ENCODE measurements around the gene TMEM207. TPM values are rescaled to one million over a fixed set of nuclear protein-coding genes. Genes with fewer than 3 reads are reported as not detected.
A peak's percentile ranks its signal among the peaks of the same experiment; 100 is the strongest.

TMEM207 gene
- total and polyA plus RNA-seq, 4 donors, result not detected

- intact Hi-C loops (cut with DNase I), result no loop called here
- ATAC-seq (ENCODE audit: low FRiP score), result no peak
- H3K27ac ChIP-seq (ENCODE audit: low read depth in 1 of 2, low read length in 2 of 2), result no peak overlapping the region
These were observed 14.1 kb downstream of the TMEM207 start for GRCh38 chr3:190435618-190436017.

GRCh38 chr3:190433626-190434025 lies 16.1 kb downstream of the TMEM207 start:
- ATAC-seq (ENCODE audit: low FRiP score), result no peak
- intact Hi-C loops (cut with DNase I), result no loop called here

More at GRCh38 chr3:190435618-190436017, 14.1 kb downstream of the TMEM207 start:
- WGBS, 2 donors, result 44 to 55% methylated on average over 3 of the region's 3 CpGs
- no peak for DNase-seq
- H3K4me3 ChIP-seq (ENCODE audit: low read length in 2 of 2), result no peak overlapping the region
- no peaks in the 10 kb centered on the region for H3K4me1 ChIP-seq (ENCODE audit: control insufficient read depth in 1 of 2, insufficient read depth in 2 of 2, low read length in 2 of 2)
- H3K9me3 ChIP-seq (ENCODE audit: control insufficient read depth, low read length), result peaks cover 2% of the 10 kb centered on the region
- H3K27me3 ChIP-seq (ENCODE audit: control insufficient read depth in 1 of 2, insufficient read depth in 2 of 2, low read length in 1 of 2), result no peaks in the 10 kb centered on the region
- no peaks in the 10 kb centered on the region for H3K36me3 ChIP-seq (ENCODE audit: control insufficient read depth in 1 of 2, insufficient read depth in 2 of 2, low read length in 1 of 2)

GRCh38 chr3:190432216-190432615 lies 17.5 kb downstream of the TMEM207 start:
- no peaks in the 10 kb centered on the region for H3K36me3 ChIP-seq (ENCODE audit: control insufficient read depth in 1 of 2, insufficient read depth in 2 of 2, low read length in 1 of 2)
- H3K4me1 ChIP-seq (ENCODE audit: control insufficient read depth in 1 of 2, insufficient read depth in 2 of 2, low read length in 2 of 2), result no peaks in the 10 kb centered on the region
- H3K27me3 ChIP-seq (ENCODE audit: control insufficient read depth in 1 of 2, insufficient read depth in 2 of 2, low read length in 1 of 2), result no peaks in the 10 kb centered on the region
- no peak for ATAC-seq (ENCODE audit: low FRiP score)
- DNase-seq, result no peak
- no peak overlapping the region for H3K4me3 ChIP-seq (ENCODE audit: low read length in 2 of 2)
- H3K9me3 ChIP-seq (ENCODE audit: control insufficient read depth, low read length), result peaks cover 2% of the 10 kb centered on the region
- no peak overlapping the region for H3K27ac ChIP-seq (ENCODE audit: low read depth in 1 of 2, low read length in 2 of 2)
- intact Hi-C loops (cut with DNase I), result no loop called here

More at GRCh38 chr3:190433626-190434025, 16.1 kb downstream of the TMEM207 start:
- no peak overlapping the region for H3K4me3 ChIP-seq (ENCODE audit: low read length in 2 of 2)
- no peaks in the 10 kb centered on the region for H3K36me3 ChIP-seq (ENCODE audit: control insufficient read depth in 1 of 2, insufficient read depth in 2 of 2, low read length in 1 of 2)
- DNase-seq, result no peak
- 78 to 79% methylated on average over 4 of the region's 4 CpGs for WGBS, 2 donors
- H3K27me3 ChIP-seq (ENCODE audit: control insufficient read depth in 1 of 2, insufficient read depth in 2 of 2, low read length in 1 of 2), result no peaks in the 10 kb centered on the region
- no peaks in the 10 kb centered on the region for H3K4me1 ChIP-seq (ENCODE audit: control insufficient read depth in 1 of 2, insufficient read depth in 2 of 2, low read length in 2 of 2)
- H3K27ac ChIP-seq (ENCODE audit: low read depth in 1 of 2, low read length in 2 of 2), result no peak overlapping the region
- peaks cover 2% of the 10 kb centered on the region for H3K9me3 ChIP-seq (ENCODE audit: control insufficient read depth, low read length)

GRCh38 chr3:190430906-190431305 lies 18.8 kb downstream of the TMEM207 start:
- Histone ChIP-seq H3K27ac (ENCODE audit: low read depth in 1 of 2, low read length in 2 of 2) (no peak overlapping the region), H3K9me3 (ENCODE audit: control insufficient read depth, low read length) (peaks cover 2% of the 10 kb centered on the region), H3K4me3 (ENCODE audit: low read length in 2 of 2) (no peak overlapping the region), H3K36me3 (ENCODE audit: control insufficient read depth in 1 of 2, insufficient read depth in 2 of 2, low read length in 1 of 2) (no peaks in the 10 kb centered on the region), H3K4me1 (ENCODE audit: control insufficient read depth in 1 of 2, insufficient read depth in 2 of 2, low read length in 2 of 2) (no peaks in the 10 kb centered on the region), H3K27me3 (ENCODE audit: control insufficient read depth in 1 of 2, insufficient read depth in 2 of 2, low read length in 1 of 2) (no peaks in the 10 kb centered on the region)
- intact Hi-C loops (cut with DNase I), result no loop called here
- ATAC-seq (ENCODE audit: low FRiP score) (no peak), DNase-seq (no peak)
- WGBS, 2 donors, result 70 to 83% methylated on average over 2 of the region's 2 CpGs

- no peak for DNase-seq
- Histone ChIP-seq H3K4me1 (ENCODE audit: control insufficient read depth in 1 of 2, insufficient read depth in 2 of 2, low read length in 2 of 2) (no peaks in the 10 kb centered on the region), H3K4me3 (ENCODE audit: low read length in 2 of 2) (no peak overlapping the region), H3K27ac (ENCODE audit: low read depth in 1 of 2, low read length in 2 of 2) (no peak overlapping the region), H3K36me3 (ENCODE audit: control insufficient read depth in 1 of 2, insufficient read depth in 2 of 2, low read length in 1 of 2) (no peaks in the 10 kb centered on the region), H3K9me3 (ENCODE audit: control insufficient read depth, low read length) (peaks cover 2% of the 10 kb centered on the region), H3K27me3 (ENCODE audit: control insufficient read depth in 1 of 2, insufficient read depth in 2 of 2, low read length in 1 of 2) (no peaks in the 10 kb centered on the region)
- 89 to 94% methylated on average over 2 of the region's 2 CpGs for WGBS, 2 donors
- no peak for ATAC-seq (ENCODE audit: low FRiP score)
- intact Hi-C loops (cut with DNase I), result loop anchor here (10.0 kb wide), 2 partner anchors 205 to 465 kb away; no protein-coding TSS in a partner anchor
These were observed 20.0 kb downstream of the TMEM207 start for GRCh38 chr3:190429681-190430080.

GRCh38 chr3:190426806-190427507 lies 22.7 kb downstream of the TMEM207 start:
- intact Hi-C loops (cut with DNase I), result loop anchor here (10.0 kb wide), 2 partner anchors 202 to 462 kb away; no protein-coding TSS in a partner anchor
- Histone ChIP-seq H3K27ac (ENCODE audit: low read depth in 1 of 2, low read length in 2 of 2) (no peak overlapping the region), H3K4me3 (ENCODE audit: low read length in 2 of 2) (no peak overlapping the region), H3K36me3 (ENCODE audit: control insufficient read depth in 1 of 2, insufficient read depth in 2 of 2, low read length in 1 of 2) (no peaks in the 10 kb centered on the region), H3K27me3 (ENCODE audit: control insufficient read depth in 1 of 2, insufficient read depth in 2 of 2, low read length in 1 of 2) (no peaks in the 10 kb centered on the region), H3K4me1 (ENCODE audit: control insufficient read depth in 1 of 2, insufficient read depth in 2 of 2, low read length in 2 of 2) (no peaks in the 10 kb centered on the region), H3K9me3 (ENCODE audit: control insufficient read depth, low read length) (no peaks in the 10 kb centered on the region)
- 85 to 86% methylated on average over 6 of the region's 6 CpGs for WGBS, 2 donors
- DNase-seq (no peak), ATAC-seq (ENCODE audit: low FRiP score) (no peak)

- no peaks in the 10 kb centered on the region for H3K36me3 ChIP-seq (ENCODE audit: control insufficient read depth in 1 of 2, insufficient read depth in 2 of 2, low read length in 1 of 2)
- WGBS, 2 donors, result 81 to 90% methylated on average over 1 of the region's 1 CpG
- intact Hi-C loops (cut with DNase I), result loop anchor here (10.0 kb wide), 2 partner anchors 201 to 461 kb away; no protein-coding TSS in a partner anchor
- H3K27me3 ChIP-seq (ENCODE audit: control insufficient read depth in 1 of 2, insufficient read depth in 2 of 2, low read length in 1 of 2), result no peaks in the 10 kb centered on the region
- H3K4me3 ChIP-seq (ENCODE audit: low read length in 2 of 2), result no peak overlapping the region
- no peaks in the 10 kb centered on the region for H3K4me1 ChIP-seq (ENCODE audit: control insufficient read depth in 1 of 2, insufficient read depth in 2 of 2, low read length in 2 of 2)
- H3K27ac ChIP-seq (ENCODE audit: low read depth in 1 of 2, low read length in 2 of 2), result no peak overlapping the region
- no peaks in the 10 kb centered on the region for H3K9me3 ChIP-seq (ENCODE audit: control insufficient read depth, low read length)
- DNase-seq, result no peak
- ATAC-seq (ENCODE audit: low FRiP score), result no peak
These were observed 23.9 kb downstream of the TMEM207 start for GRCh38 chr3:190425833-190426232.

GRCh38 chr3:190424478-190425439 lies 24.9 kb downstream of the TMEM207 start:
- Histone ChIP-seq H3K36me3 (ENCODE audit: control insufficient read depth in 1 of 2, insufficient read depth in 2 of 2, low read length in 1 of 2) (no peaks in the 10 kb centered on the region), H3K9me3 (ENCODE audit: control insufficient read depth, low read length) (no peaks in the 10 kb centered on the region), H3K4me3 (ENCODE audit: low read length in 2 of 2) (no peak overlapping the region), H3K27me3 (ENCODE audit: control insufficient read depth in 1 of 2, insufficient read depth in 2 of 2, low read length in 1 of 2) (no peaks in the 10 kb centered on the region), H3K4me1 (ENCODE audit: control insufficient read depth in 1 of 2, insufficient read depth in 2 of 2, low read length in 2 of 2) (no peaks in the 10 kb centered on the region), H3K27ac (ENCODE audit: low read depth in 1 of 2, low read length in 2 of 2) (no peak overlapping the region)
- peak; percentile 59 to 77 for DNase-seq
- intact Hi-C loops (cut with DNase I), result loop anchor here (10.0 kb wide), 2 partner anchors 200 to 460 kb away; no protein-coding TSS in a partner anchor
- 27% methylated on average over 16 of the region's 16 CpGs for WGBS, 2 donors
- peak; percentile 84 for ATAC-seq (ENCODE audit: low FRiP score)

Data from aorta (tissue), 5 donors.